Measurements from ENCODE around the gene FANCC.

FANCC gene

GRCh38 chr9:95089257-95090022, 228.1 kb downstream of the FANCC start:
- DNase-seq (ENCODE audit: low read depth in 2 of 3, low spot score in 2 of 3), result no peak

GRCh38 chr9:95088421-95089161, 228.9 kb downstream of the FANCC start:
- no peak for DNase-seq (ENCODE audit: low read depth in 2 of 3, low spot score in 2 of 3)

- DNase-seq (ENCODE audit: low read depth in 2 of 3, low spot score in 2 of 3), result no peak
Observed at GRCh38 chr9:95087659-95088242, 229.8 kb downstream of the FANCC start.

- DNase-seq (ENCODE audit: low read depth in 2 of 3, low spot score in 2 of 3), result no peak
Observed at GRCh38 chr9:95086564-95086955, 230.9 kb downstream of the FANCC start.

GRCh38 chr9:95085861-95086563, 231.5 kb downstream of the FANCC start:
- DNase-seq (ENCODE audit: low read depth in 2 of 3, low spot score in 2 of 3), result no peak

GRCh38 chr9:95085036-95085770, 232.3 kb downstream of the FANCC start:
- DNase-seq (ENCODE audit: low read depth in 2 of 3, low spot score in 2 of 3), result no peak

GRCh38 chr9:95084254-95084934, 233.1 kb downstream of the FANCC start:
- DNase-seq (ENCODE audit: low read depth in 2 of 3, low spot score in 2 of 3), result no peak

GRCh38 chr9:95083086-95083768, 234.3 kb downstream of the FANCC start:
- DNase-seq (ENCODE audit: low read depth in 2 of 3, low spot score in 2 of 3), result no peak

GRCh38 chr9:95082401-95083084, 235.0 kb downstream of the FANCC start:
- DNase-seq (ENCODE audit: low read depth in 2 of 3, low spot score in 2 of 3), result no peak

GRCh38 chr9:95081998-95082397, 235.5 kb downstream of the FANCC start:
- DNase-seq (ENCODE audit: low read depth in 2 of 3, low spot score in 2 of 3), result no peak

- DNase-seq (ENCODE audit: low read depth in 2 of 3, low spot score in 2 of 3), result no peak
Observed at GRCh38 chr9:95080961-95081647, 236.4 kb downstream of the FANCC start.

GRCh38 chr9:95079461-95079860, 238.0 kb downstream of the FANCC start:
- no peak for DNase-seq (ENCODE audit: low read depth in 2 of 3, low spot score in 2 of 3)

- DNase-seq (ENCODE audit: low read depth in 2 of 3, low spot score in 2 of 3), result no peak
Observed at GRCh38 chr9:95078939-95079338, 238.6 kb downstream of the FANCC start.

- no peak for DNase-seq (ENCODE audit: low read depth in 2 of 3, low spot score in 2 of 3)
Observed at GRCh38 chr9:95078511-95078910, 239.0 kb downstream of the FANCC start.

GRCh38 chr9:95077766-95078370, 239.6 kb downstream of the FANCC start:
- no peak for DNase-seq (ENCODE audit: low read depth in 2 of 3, low spot score in 2 of 3)

- DNase-seq (ENCODE audit: low read depth in 2 of 3, low spot score in 2 of 3), result no peak
Observed at GRCh38 chr9:95077053-95077765, 240.3 kb downstream of the FANCC start.

- no peak for DNase-seq (ENCODE audit: low read depth in 2 of 3, low spot score in 2 of 3)
Observed at GRCh38 chr9:95076696-95077052, 240.8 kb downstream of the FANCC start.

- DNase-seq (ENCODE audit: low read depth in 2 of 3, low spot score in 2 of 3), result no peak
Observed at GRCh38 chr9:95075700-95076099, 241.8 kb downstream of the FANCC start.
